Fibroblast of pulmonary artery (primary cell): ENCODE measurements around the gene ZNF367.

Source experiments
- DNase-seq: peaks from one replicate; pipeline ENCODE4 v3.0.0-alpha.2; 2010; ENCODE audit warnings: low read depth
- H3K4me3 ChIP-seq: replicated peaks from 2 replicates; pipeline ENCODE4 v1.5.1; 2011; ENCODE audit warnings: low read depth, mild to moderate bottlenecking, control low read depth, low read length, moderate library complexity
- TF ChIP-seq, protein P1 (sequence below): IDR thresholded peaks from 2 replicates; pipeline ENCODE4 v1.5.1; 2011; ENCODE audit warnings: mild to moderate bottlenecking, control low read depth, low read length, inconsistent platforms; ENCODE audit errors: missing control alignments

The ZNF367 gene

GRCh38 chr9:96436456-96437126 is 18.4 kb upstream of the ZNF367 start:
- TF ChIP-seq, protein P1, sequence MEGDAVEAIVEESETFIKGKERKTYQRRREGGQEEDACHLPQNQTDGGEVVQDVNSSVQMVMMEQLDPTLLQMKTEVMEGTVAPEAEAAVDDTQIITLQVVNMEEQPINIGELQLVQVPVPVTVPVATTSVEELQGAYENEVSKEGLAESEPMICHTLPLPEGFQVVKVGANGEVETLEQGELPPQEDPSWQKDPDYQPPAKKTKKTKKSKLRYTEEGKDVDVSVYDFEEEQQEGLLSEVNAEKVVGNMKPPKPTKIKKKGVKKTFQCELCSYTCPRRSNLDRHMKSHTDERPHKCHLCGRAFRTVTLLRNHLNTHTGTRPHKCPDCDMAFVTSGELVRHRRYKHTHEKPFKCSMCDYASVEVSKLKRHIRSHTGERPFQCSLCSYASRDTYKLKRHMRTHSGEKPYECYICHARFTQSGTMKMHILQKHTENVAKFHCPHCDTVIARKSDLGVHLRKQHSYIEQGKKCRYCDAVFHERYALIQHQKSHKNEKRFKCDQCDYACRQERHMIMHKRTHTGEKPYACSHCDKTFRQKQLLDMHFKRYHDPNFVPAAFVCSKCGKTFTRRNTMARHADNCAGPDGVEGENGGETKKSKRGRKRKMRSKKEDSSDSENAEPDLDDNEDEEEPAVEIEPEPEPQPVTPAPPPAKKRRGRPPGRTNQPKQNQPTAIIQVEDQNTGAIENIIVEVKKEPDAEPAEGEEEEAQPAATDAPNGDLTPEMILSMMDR: no peak
- H3K4me3 ChIP-seq: no peak overlapping the region
- DNase-seq: no peak

- TF ChIP-seq, protein P1: no peak
- H3K4me3 ChIP-seq: no peak overlapping the region
- no peak for DNase-seq
Measured at GRCh38 chr9:96436063-96436455, 17.9 kb upstream of the ZNF367 start.

- TF ChIP-seq, protein P1: no peak
- H3K4me3 ChIP-seq: no peak overlapping the region
- DNase-seq: no peak
Measured at GRCh38 chr9:96435345-96435744, 17.2 kb upstream of the ZNF367 start.

DNA sequence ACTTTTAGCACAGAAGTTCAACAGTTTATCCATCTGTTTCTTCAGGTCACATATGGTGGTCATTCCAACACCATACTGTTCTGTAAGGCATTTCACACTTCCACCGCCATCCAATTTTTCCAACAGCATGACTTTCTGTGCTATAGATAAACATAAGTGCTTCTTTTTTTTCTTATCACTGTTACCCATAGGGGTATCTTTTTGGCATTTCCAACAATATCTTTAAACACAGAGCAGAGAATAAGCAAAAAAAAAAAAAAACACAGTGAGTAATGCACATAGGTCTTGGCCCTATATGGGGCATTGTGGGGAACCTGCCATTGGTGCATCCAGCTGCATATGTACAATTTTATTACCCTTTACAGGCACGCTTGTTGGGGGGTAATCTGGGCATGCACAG is 12.2 kb upstream of the ZNF367 start:
- no peak overlapping the region for H3K4me3 ChIP-seq
- TF ChIP-seq, protein P1: no peak
- DNase-seq: no peak

DNA sequence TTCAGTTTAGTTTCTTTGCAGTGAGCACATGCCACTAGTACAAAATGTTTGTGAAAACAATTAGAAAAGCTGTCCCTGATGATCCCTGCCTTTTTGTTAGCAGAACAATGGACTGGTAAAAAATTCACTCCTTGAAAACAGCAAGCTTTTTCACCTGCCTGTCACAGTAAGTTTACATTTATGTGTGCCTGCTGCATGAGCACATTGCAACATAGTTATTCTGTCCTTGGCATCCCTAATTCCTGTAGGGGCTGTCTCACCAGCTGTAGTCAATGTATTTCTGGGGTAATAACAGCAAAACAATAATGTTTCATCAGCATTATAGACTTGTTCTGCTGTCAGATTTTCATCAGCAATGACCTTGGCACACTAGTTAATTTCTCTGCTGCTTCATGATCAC is 11.6 kb upstream of the ZNF367 start:
- no peak overlapping the region for H3K4me3 ChIP-seq
- no peak for DNase-seq
- TF ChIP-seq, protein P1: no peak

- DNase-seq: no peak
- TF ChIP-seq, protein P1: no peak
- no peak overlapping the region for H3K4me3 ChIP-seq
Measured at GRCh38 chr9:96425500-96426169, 7.5 kb upstream of the ZNF367 start.

GRCh38 chr9:96423985-96424336 is 5.8 kb upstream of the ZNF367 start:
- no peak overlapping the region for H3K4me3 ChIP-seq
- TF ChIP-seq, protein P1: no peak
- no peak for DNase-seq
